Stimulated activated CD8-positive, alpha-beta memory T cell treated with anti-CD3 and anti-CD28 coated beads, Interleukin-4, amount 100 ng/mL, for 4 hours (primary cell): ENCODE data around the gene CCT6A.
"Not testable (repeated sequence)": the region's sequence is repeated elsewhere in the genome, so short reads cannot be mapped to it uniquely, and the experiment has no call there.

Source experiments
- DNase-seq, 2 donors: peaks; one replicate each; pipeline ENCODE4 v3.0.0-alpha.2; 2020; ENCODE audit warnings: low read depth in 2 of 2, low spot score in 1 of 2

CCT6A gene, protein sequence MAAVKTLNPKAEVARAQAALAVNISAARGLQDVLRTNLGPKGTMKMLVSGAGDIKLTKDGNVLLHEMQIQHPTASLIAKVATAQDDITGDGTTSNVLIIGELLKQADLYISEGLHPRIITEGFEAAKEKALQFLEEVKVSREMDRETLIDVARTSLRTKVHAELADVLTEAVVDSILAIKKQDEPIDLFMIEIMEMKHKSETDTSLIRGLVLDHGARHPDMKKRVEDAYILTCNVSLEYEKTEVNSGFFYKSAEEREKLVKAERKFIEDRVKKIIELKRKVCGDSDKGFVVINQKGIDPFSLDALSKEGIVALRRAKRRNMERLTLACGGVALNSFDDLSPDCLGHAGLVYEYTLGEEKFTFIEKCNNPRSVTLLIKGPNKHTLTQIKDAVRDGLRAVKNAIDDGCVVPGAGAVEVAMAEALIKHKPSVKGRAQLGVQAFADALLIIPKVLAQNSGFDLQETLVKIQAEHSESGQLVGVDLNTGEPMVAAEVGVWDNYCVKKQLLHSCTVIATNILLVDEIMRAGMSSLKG

DNA sequence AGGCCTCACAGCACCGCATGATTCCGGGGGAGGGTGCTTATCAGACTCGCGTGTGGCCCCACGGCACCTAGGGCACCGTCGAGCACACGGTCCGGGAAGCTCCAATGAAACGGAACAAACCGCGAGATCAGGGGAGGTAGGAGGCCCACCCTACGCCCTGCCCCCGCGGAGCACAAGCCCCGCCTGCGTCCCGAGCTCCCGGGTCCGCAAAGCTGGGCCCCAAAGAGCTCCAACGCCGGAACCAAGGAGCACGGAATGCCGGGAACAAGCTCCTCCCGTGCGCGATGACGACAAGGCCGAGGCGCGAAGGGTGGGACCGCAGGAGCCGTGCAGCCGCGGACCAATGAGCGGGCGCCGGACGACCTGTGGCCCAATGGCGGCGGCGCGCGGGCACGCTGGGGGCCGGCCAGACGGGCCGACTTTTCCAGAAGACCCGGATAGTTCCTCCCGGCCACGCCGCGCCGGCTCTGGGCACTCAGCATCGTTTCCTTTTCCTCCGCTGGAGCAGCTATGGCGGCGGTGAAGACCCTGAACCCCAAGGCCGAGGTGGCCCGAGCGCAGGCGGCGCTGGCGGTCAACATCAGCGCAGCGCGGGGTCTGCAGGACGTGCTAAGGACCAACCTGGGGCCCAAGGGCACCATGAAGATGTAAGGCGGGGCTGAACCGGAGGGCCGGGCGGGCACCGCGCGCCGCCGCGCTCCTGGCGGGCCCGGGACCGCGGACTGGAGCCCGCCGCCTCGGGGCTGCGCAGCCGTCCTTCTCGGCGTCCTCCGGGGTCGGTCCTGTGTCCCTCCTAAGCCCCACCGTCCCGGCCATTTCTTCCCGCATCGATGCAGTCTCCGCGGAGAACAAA, at the start of gene CCT6A, which contains the start of gene PSPH:
CCT6A (plus strand) TSS at position 427 of the 853 bp plus-strand sequence; CDS start at position 511, 84 bp downstream.
PSPH (minus strand) TSS at position 106 of the 853 bp plus-strand sequence. CDS start 30,232 bp downstream, outside the sequence.
- peak; percentile 76 to 88 for DNase-seq

DNA sequence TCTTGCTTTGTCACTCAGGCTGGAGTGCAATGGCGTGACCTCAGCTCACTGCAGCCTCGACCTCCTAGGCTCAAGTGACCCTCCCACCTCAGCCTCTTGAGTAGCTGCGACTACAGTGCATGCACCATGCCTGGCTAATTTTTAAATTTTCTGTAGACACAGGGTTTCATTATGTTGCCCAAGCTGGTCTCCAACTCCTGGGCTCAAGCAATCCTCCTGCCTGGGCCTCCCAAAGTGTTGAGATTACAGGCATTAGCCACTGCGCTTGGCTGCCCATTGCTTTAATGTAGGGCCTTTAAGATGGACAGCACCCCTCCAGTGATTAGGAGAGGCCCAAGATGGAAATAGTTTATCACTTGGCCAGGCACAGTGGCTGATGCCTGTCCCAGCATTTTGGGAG, 47.8 kb upstream of the CCT6A start:
- no peak for DNase-seq

DNA sequence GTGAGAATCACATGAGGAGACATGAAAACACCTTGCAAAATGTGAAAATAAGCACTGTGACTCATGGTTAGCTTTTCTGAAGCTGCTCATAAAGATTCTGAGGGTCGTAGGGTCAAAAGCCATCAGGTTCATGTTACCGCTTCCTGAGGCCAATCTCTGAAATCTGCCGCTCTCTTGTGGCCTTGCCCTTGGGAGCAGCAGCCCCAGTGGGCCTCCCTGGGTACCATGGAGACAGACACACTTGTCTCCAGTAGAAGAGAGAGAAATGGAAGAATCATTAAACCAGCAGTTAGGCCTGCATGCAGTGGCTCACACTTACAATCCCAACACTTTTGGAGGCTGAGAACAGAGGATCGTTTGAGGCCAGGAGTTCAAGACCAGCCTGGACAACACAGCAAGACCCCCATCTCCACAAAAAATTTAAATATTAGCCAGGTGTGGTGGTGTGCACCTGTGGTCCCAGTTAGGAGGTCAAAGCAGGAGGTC, 44.4 kb upstream of the CCT6A start:
- no peak for DNase-seq

DNA sequence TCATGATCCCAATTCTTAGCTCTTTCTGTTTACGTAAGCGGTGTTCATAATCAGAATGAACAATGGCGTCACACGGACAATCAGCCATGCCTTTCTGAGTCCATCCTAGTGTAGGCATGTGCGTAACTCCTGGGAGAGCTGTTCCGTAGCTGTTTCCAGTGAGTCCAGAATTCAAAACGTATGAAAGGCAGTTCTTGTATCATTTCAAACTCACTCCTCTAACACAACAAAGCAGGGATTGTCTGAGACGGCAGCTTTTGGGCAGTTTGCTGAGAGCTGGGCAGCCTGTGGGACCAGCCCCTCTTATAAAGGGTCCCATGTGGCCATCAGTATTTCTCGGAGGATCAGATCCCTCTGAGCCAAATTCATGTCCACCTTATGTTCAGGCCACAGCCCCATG, 43.7 kb upstream of the CCT6A start:
- no peak for DNase-seq

DNA sequence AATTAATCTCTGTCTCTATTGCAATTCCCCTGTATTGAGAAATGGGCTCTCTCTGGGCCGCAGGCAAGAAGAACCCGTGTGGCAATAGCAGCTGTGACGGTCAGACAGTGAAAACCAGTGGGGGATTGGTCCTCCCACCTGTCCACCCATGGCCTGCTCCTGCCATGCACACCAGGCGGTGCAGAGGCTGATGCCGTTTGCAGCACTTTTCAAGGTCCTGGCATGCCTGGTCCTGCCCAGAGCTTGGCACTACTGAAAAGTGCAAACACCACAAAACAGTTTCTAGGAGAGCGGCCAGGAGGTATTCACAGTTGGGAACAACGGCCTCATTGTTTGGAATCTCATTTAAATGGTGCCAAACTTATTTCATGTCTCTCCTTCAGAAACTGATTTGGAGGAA, 41.9 kb upstream of the CCT6A start:
- DNase-seq: no peak

DNA sequence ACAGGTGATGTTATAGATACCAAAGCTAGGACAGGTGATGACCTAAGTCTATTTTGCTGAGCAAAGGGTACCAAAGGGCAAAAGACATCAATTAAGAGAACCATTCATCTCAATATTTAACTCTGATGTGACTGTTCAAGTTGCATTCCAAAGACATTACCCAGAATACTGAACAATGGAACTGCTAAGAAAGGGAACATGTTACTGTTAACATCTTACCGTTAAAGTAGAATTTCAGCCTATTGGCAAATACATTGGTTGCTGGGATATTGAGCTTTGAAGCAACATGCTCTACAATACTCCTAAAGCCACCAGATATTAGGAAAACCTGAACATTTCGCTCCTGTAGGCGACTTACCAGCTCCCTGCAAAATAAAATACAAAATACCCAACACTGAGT, 34.5 kb upstream of the CCT6A start:
- DNase-seq: not testable (repeated sequence)

DNA sequence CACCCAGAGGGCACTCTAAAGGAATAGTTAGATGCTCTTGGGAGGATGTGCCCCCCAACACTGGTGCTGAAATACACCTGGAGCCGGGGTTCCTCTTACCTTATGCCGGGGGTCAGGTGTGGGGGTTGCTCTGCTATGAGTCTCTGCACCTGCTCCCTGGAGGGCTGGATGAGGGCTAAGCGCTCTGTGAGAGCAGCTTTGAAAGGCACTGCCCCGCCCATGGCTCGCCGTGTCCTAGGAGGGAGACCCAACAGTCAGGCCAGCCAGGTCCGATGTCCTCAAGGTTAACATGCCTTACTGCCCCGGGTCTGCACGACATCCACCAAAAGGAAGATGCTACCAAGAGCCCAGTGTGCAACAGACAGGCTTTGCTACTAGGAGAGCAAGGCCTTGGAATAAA, 32.1 kb upstream of the CCT6A start:
- no peak for DNase-seq

DNA sequence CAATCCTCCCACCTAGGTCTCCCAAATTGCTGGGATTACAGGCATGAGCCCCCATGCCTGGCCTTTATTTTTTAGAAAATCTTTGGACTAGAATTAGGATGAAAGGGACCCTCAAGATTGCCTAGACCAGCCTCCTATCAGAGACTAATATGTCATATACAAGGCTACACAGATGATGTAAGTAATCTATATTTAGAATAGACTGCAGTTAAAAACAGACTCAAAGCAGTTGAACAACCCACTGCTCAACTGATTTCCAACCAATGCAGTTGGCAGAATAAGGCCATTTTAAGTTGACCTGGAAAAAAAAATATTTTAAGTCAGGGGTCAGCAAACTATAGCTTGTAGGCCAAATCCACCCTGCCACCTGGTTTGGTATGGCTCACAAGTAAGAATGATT, 28.1 kb upstream of the CCT6A start:
- DNase-seq: no peak

DNA sequence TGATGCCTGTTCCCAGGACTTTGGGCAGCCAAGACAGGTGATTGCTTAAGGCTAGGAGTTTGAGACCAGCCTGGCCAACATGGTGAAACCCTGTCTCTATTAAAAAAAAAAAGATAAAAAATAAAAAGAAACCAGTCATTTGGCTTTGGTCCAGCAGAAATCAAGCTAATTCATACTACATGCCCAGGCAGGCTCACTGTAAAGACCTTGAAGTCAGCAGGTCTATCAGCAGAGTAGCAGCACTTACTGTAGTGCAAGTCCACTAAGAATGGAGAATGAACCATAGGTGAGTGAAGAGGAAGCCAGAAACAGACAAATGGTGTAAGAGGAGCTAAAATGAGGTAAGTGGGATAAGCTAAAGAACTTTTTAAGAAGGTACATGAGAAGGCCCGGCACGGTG, 25.0 kb upstream of the CCT6A start:
- DNase-seq: no peak

DNA sequence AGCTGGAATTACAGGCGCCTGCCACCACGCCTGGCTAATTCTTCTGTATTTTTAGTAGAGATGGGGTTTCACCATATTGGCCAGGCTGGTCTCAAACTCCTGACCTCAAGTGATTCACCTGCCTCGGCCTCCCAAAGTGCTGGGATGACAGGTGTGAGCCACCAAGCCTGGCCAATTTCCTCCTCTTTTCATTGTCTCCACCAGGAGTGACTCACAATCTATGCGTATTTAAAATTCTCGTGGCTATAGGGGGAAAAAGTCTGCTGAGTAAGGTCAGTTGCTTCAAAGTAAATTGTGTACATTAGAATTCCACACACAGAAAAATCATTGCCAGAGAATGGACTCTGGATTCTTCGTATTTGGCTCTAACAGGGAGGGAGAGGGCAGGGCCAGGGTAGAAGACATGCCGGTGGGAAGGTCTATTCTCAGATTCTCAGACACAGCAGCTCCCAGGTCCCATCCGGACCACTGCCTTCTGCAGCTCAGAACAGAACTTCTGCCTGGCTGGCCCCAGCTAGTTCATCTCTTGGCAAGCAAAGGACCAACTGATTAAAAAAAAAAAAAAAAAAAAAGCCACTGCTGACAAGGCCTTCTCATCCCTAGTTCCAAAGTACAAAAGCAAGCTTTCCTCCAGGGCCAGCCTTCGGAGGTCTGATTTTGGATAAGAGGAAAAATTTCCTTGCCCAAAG, 22.5 kb upstream of the CCT6A start:
- DNase-seq: no peak

DNA sequence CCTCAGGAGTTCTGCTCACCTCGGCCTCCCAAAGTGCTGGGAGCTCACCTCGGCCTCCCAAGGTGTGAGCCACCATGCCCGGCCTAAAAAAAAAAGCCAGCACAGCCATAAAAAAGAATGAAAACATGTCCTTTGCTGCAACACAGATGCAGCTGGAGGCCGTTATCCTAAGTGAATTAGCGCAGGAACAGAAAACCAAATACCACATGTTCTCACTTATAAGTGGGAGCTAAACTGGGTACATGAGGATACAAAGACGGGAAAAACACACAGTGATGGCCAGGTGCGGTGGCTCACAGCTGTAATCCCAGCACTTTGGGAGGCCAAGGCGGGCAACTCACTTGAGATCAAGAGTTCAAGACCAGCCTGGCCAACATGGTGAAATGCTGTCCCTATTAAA, 21.2 kb upstream of the CCT6A start:
- no peak for DNase-seq

DNA sequence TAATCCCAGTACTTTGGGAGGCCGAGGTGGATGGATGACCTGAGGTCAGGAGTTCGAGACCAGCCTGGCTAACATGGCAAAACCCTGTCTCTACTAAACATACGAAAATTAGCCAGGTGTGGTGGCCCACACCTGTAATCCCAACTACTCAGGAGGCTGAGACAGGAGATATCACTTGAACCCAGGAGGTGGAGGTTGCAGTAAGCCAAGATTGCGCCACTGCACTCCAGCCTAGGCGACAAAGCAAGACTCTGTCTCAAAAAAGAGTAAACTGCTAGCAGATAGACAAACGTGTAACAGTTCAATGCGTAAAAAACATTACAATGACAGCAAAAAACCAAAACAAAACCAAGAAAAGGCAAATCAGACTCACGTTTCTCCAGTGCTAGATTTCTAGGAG, 20.0 kb upstream of the CCT6A start:
- DNase-seq: not testable (repeated sequence)

DNA sequence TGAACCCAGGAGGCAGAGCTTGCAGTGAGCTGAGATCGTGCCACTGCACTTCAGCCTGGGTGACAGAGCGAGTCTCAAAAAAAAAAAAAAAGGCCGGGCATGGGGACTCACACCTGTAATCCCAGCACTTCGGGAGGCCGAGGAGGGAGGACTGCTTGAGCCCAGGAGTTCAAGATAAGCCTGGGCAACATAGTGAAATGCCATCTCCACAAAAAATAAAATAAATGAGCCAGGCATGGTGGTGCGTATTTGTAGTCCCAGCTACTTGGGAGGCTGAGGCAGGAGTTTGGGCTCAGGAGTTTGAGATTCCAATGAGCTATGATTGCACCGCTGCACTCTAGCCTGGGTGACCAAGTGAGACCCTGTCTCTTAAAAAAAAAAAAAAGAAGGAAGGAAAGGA, 19.0 kb upstream of the CCT6A start:
- DNase-seq: not testable (repeated sequence)

DNA sequence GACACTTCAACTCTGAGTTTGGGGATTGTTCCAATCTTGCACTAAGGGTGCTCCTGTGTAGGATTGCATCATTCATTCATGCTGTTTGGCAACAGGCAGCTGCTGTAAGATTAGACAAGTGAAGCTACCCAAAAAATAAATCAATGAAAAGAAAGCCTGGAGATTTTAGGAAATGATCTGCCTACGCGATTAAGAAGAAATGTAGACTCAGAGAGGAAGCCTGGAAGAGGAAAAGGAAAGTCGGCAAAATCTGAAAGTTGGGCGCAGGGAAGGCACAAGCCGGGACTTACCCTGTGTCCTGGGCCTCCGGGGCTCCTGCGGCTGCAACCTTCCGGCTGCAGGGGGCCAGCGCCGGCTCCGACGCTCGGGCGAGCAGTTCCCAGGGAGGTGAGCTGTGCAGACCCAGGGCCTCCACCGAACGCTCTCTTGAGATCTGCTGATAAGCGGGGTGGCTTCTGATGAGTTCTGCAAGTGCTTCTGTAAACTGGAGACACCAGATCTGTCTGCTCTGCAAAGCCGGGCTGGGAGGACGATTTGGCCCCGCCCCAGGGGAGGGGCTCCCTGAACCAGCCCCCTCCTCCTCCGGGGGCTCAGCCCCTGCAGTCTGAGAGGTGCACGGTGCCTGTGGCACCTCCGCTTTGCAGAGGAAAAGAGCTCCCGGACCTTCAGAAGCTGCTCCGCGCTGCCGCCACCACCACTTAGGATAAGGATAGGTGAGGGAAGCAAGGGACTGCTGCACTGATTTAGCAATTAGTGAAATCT, 17.7 kb upstream of the CCT6A start:
- DNase-seq: peak; percentile 29 to 43

DNA sequence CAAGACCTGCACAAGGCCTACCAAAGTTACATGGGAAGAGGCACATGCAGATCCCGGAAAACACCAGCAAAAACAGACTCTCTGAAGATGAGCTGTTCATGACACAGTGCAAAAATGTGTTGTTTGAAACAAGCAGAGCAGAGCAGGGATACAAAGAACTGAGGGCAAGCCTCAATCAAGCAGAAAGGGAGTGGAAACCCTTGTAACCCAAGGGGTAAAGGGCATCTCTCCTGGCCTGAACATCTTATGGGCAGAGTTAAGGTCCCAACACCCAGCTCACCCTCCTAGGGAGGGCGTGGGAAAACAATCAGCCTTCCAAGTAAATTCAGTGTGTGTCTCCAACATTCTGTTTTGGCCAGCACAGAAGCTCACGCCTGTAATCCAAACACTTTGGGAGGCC, 10.8 kb upstream of the CCT6A start:
- DNase-seq: no peak

DNA sequence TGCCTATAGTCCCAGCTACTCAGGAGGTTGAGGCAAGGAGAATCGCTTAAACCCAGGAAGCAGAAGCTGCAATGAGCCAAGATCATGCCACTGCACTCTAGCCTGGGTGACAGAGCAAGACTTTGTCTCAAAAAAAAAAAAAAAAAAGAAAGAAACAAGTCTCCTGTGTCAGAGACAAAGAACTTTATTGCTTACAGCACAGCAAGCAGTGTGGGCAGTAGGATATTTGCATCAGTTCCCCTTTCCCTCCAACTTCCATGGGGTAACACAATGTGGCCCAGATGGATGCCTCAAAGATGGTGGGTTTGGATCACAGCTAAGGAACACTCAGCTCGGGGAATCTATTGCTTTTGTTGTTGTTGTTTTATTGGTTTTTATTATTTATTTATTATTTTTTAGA, 5.8 kb upstream of the CCT6A start:
- not testable (repeated sequence) for DNase-seq

DNA sequence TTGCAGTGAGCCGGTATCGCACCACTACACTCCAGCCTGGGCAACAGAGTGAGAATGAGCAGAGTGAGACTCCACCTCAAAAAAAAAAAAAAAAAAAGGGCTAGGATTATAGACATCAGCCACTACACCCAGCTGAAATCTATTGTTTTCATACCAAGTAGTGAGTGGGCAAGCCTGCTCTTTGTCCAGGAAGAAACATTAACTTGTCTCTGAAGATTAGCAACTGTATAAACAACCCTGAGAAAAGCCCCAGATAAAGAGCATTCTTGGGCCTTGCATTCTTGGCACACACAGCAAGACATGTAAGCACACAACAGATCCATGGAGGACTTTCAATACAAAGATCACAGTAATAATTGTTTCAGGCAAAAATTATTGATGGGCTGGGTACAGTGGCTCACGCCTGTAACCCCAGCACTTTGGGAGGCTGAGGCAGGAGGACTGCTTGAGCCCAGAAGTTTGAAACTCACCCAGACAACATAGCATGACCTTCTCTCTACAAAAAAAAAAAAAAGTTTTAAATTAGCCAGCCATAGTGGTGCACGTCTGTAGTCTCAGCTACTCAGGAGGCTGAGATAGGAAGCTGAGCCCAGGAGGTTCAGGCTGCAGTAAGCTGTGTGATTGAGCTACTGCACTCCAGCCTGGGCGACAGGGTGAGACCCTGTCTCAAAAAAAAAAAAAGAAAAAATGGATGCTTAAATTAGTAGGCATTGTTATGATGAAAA, 4.7 kb upstream of the CCT6A start:
- DNase-seq: no peak

DNA sequence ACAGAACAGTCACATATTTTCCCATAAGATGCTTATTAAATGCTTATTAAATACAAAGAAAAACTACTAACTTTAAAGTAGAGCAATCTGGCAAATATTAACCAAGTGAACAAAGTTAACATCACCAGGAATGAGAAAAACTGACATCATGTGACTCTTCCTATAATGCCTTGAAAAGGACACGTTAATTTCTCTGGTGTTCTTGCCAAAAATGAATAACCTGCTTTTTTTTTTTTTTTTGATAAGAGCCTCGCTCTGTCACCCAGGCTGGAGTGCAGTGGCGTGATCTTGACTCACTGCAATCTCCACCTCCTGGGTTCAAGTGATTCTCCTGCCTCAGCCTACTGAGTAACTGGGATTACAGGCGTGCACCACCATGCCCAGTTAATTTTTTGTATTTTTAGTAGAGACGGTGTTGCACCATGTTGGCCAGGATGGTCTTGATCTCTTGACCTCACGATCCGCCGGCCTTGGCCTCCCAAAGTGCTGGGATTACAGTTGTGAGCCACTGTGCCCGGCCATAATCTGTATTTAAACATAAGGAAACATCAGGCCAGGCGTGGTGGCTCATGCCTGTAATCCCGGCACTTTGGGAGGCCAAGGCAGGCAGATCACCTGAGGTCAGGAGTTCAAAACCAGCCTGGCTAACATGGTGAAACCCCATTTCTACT, 4.0 kb upstream of the CCT6A start:
- not testable (repeated sequence) for DNase-seq

DNA sequence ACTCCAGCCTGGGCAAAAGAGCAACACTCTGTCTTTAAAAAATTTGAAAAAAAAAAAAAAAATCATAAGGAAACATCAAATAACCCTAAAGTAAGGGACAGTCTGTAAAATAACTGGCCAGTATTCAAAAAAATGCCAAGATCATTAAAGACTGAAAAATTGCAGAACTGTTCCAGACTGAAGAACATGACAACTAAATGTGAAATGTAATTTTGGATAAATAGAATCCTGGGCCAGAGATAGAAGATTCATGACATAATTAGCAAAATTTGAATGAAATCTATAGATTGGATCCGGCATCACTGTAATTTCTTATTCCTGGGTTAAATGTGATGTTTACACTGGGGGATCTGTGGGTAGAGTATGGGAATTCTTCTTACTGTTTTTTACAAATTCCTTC, 3.3 kb upstream of the CCT6A start:
- no peak for DNase-seq
